DOHH2 (cell line): ENCODE data around the gene GRID1.

ENCODE experiments used
- H3F3A ChIP-seq: fragments of 200-600 bp; sonication (generic), shearing (Covaris generic); 2 replicates; pipeline ENCODE4 v1.6.0; 2016; ENCODE audit warnings: antibody characterized with exemption, mild to moderate bottlenecking; ENCODE audit not compliant: control insufficient read depth, insufficient read depth
- H3K27ac ChIP-seq: fragments of 200-600 bp; sonication (generic); 2 replicates; pipeline ENCODE4 v1.5.1; 2014; ENCODE audit warnings: low read depth, mild to moderate bottlenecking, low read length, moderate library complexity
- H3K27me3 ChIP-seq: fragments of 200-600 bp; sonication (generic); 2 replicates; pipeline ENCODE4 v1.6.1; 2014; ENCODE audit warnings: mild to moderate bottlenecking, low read length, mixed read lengths; ENCODE audit not compliant: control insufficient read depth
- H3K36me3 ChIP-seq: fragments of 200-600 bp; sonication (generic); 2 replicates; pipeline ENCODE4 v1.6.1; 2014; ENCODE audit warnings: mild to moderate bottlenecking, low read length, moderate library complexity, mixed read lengths; ENCODE audit not compliant: control insufficient read depth
- H3K4me1 ChIP-seq: fragments of 200-600 bp; sonication (generic); 2 replicates; pipeline ENCODE4 v1.6.1; 2014; ENCODE audit warnings: mild to moderate bottlenecking, low read length, mixed read lengths; ENCODE audit not compliant: control insufficient read depth
- H3K4me2 ChIP-seq: fragments of 200-600 bp; sonication (generic); 2 replicates; pipeline ENCODE4 v1.6.0; 2014; ENCODE audit warnings: mild to moderate bottlenecking, low read length, moderate library complexity
- H3K4me3 ChIP-seq: fragments of 200-600 bp; sonication (generic); 2 replicates; pipeline ENCODE4 v1.5.1; 2014; ENCODE audit warnings: mild to moderate bottlenecking, low read length, mixed read lengths
- H3K79me2 ChIP-seq: fragments of 200-600 bp; sonication (generic); 2 replicates; pipeline ENCODE4 v1.6.1; 2014; ENCODE audit warnings: mild to moderate bottlenecking, low read length, mixed read lengths; ENCODE audit not compliant: control insufficient read depth
- H3K9me2 ChIP-seq: fragments of 200-600 bp; sonication (generic); replicated peaks from 2 replicates; pipeline ENCODE4 v1.6.1; 2014; ENCODE audit warnings: mild to moderate bottlenecking, low read length, mixed read lengths; ENCODE audit not compliant: control insufficient read depth
- H3K9me3 ChIP-seq: fragments of 200-600 bp; sonication (generic); 2 replicates; pipeline ENCODE4 v1.6.1; 2014; ENCODE audit warnings: antibody characterized with exemption, low read length, mixed read lengths; ENCODE audit not compliant: control insufficient read depth, insufficient read depth
- H4K20me1 ChIP-seq: fragments of 200-600 bp; sonication (generic); 2 replicates; pipeline ENCODE4 v1.6.0; 2014; ENCODE audit warnings: low read depth, mild to moderate bottlenecking, antibody characterized with exemption, low read length, moderate library complexity; ENCODE audit not compliant: control insufficient read depth, insufficient read depth
- EZH2phosphoT487 ChIP-seq: fragments of 200-600 bp; sonication (generic); IDR thresholded peaks from 2 replicates; pipeline ENCODE4 v1.6.1; 2017; ENCODE audit warnings: borderline replicate concordance, mild to moderate bottlenecking, antibody characterized with exemption, low read length, moderate library complexity, mixed read lengths
- TF ChIP-seq, protein P1 (sequence below): fragments of 200-600 bp; sonication (generic); IDR thresholded peaks from one replicate; pipeline ENCODE4 v1.5.1; 2014; ENCODE audit warnings: antibody characterized with exemption, mild to moderate bottlenecking, low read depth, low read length; ENCODE audit not compliant: poor library complexity, severe bottlenecking

Gene GRID1

GRCh38 chr10:85557077-85557476 is 809.5 kb downstream of the GRID1 start:
- Histone ChIP-seq H3K9me3 (no peaks in the 10 kb centered on the region), H3F3A (no peaks in the 10 kb centered on the region), H3K4me1 (no peaks in the 10 kb centered on the region), H3K4me2 (no peak overlapping the region), H3K79me2 (no peaks in the 10 kb centered on the region), H3K27ac (no peak overlapping the region), H3K9me2 (no peaks in the 10 kb centered on the region), H4K20me1 (no peaks in the 10 kb centered on the region), H3K36me3 (no peaks in the 10 kb centered on the region), H3K27me3 (no peaks in the 10 kb centered on the region; the same call in 1 of the 2 replicates), H3K4me3 (no peak overlapping the region)
- TF ChIP-seq EZH2phosphoT487: no peak
- TF ChIP-seq, protein P1, sequence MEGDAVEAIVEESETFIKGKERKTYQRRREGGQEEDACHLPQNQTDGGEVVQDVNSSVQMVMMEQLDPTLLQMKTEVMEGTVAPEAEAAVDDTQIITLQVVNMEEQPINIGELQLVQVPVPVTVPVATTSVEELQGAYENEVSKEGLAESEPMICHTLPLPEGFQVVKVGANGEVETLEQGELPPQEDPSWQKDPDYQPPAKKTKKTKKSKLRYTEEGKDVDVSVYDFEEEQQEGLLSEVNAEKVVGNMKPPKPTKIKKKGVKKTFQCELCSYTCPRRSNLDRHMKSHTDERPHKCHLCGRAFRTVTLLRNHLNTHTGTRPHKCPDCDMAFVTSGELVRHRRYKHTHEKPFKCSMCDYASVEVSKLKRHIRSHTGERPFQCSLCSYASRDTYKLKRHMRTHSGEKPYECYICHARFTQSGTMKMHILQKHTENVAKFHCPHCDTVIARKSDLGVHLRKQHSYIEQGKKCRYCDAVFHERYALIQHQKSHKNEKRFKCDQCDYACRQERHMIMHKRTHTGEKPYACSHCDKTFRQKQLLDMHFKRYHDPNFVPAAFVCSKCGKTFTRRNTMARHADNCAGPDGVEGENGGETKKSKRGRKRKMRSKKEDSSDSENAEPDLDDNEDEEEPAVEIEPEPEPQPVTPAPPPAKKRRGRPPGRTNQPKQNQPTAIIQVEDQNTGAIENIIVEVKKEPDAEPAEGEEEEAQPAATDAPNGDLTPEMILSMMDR: no peak
